ENCODE data around the gene CCSER1.

The CCSER1 gene

DNA sequence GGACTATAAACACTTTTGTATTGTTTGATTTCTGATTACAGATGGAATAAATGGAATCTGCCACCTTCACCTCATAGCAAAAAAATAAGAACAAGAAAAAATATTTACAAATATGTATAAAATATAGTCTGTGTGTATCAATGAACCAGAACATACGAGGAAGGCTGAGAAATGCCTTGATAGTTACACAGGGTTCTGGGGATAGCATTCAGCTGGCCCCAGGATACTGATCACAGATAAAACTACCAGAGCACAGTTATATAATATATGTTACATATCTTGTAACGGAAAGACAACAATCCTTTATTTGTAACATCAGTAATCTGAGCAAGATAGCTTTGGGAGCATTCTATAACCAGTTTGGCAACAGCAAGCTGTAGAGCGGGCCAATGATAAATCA lies 1101.5 kb downstream of the CCSER1 start:
- ChIA-PET CTCF (no interaction called here), POLR2A (no interaction called here)
- TF ChIP-seq, protein P1, sequence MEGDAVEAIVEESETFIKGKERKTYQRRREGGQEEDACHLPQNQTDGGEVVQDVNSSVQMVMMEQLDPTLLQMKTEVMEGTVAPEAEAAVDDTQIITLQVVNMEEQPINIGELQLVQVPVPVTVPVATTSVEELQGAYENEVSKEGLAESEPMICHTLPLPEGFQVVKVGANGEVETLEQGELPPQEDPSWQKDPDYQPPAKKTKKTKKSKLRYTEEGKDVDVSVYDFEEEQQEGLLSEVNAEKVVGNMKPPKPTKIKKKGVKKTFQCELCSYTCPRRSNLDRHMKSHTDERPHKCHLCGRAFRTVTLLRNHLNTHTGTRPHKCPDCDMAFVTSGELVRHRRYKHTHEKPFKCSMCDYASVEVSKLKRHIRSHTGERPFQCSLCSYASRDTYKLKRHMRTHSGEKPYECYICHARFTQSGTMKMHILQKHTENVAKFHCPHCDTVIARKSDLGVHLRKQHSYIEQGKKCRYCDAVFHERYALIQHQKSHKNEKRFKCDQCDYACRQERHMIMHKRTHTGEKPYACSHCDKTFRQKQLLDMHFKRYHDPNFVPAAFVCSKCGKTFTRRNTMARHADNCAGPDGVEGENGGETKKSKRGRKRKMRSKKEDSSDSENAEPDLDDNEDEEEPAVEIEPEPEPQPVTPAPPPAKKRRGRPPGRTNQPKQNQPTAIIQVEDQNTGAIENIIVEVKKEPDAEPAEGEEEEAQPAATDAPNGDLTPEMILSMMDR (IDR thresholded peaks at IDR 0.05; ENCODE audit: control extremely low read depth, extremely low read depth, low read depth, missing control alignments), result no peak
- DNase-seq (ENCODE audit: extremely low spot score), result no peak

DNA sequence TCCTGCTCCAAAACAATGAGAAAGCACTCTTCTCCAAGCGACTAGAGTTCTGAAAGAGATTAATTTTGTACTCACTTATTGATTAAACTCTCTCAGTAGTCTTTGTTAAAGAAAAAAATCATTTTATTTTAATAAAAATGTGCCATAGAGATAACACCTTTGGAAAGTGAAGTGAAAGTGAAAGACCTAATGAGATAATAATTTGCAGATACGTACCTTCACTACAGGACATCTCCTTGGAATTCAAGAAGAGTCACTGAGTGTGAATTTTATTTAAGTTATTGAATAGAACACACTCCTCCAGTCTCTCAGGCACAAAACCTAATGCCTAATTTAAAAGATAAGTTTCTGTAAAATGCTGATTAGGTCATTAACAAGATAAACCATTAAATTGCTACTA lies 1106.0 kb downstream of the CCSER1 start:
- ChIA-PET POLR2A (no interaction called here), CTCF (no interaction called here)
- TF ChIP-seq, protein P1 (IDR thresholded peaks at IDR 0.05; ENCODE audit: control extremely low read depth, extremely low read depth, low read depth, missing control alignments), result no peak
- no peak for DNase-seq (ENCODE audit: extremely low spot score)

DNA sequence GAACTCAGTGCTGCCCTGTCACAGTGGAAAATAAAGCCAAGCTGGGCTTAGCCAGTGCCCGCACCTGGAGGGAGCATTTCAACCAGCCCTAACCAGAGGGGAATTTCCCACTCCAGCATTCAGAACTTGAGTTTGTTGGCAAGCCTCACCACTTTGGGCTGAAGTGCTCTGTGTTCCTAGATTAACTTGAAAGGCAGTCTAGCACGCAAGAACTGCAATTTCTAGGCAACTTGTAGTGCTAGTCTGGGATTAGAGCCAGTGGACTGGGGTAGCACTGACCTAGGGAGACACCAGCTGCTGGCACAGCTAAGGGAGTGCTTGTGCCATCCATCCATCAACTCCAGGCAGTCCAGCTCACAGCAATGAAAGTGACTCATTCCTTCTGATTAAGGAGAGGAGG lies 1115.9 kb downstream of the CCSER1 start:
- no peak for DNase-seq (ENCODE audit: extremely low spot score)
- ChIA-PET CTCF (no interaction called here), POLR2A (no interaction called here)
- TF ChIP-seq, protein P1 (IDR thresholded peaks at IDR 0.05; ENCODE audit: control extremely low read depth, extremely low read depth, low read depth, missing control alignments), result no peak

DNA sequence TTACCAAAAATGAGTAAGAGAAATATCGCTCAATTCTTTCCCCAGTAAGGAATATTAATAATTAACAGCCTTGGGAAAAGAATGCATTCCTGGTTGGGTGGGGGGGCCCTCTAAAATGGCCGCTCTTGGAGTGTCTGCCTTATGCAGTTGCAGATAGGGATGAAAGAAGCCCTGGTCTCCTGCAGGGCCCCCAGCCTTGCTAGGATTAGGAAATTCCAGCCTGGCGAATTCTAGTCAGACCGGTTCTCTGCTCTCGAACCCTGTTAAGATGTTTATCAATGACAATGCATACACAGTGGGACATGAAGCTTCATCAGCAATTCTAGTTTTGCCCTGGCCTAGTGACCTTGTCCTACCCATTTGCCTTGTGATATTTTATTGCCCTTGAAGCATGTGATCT lies 1128.8 kb downstream of the CCSER1 start:
- ChIA-PET CTCF (no interaction called here), POLR2A (no interaction called here)
- DNase-seq (ENCODE audit: extremely low spot score), result no peak
- TF ChIP-seq, protein P1 (IDR thresholded peaks at IDR 0.05; ENCODE audit: control extremely low read depth, extremely low read depth, low read depth, missing control alignments), result no peak

DNA sequence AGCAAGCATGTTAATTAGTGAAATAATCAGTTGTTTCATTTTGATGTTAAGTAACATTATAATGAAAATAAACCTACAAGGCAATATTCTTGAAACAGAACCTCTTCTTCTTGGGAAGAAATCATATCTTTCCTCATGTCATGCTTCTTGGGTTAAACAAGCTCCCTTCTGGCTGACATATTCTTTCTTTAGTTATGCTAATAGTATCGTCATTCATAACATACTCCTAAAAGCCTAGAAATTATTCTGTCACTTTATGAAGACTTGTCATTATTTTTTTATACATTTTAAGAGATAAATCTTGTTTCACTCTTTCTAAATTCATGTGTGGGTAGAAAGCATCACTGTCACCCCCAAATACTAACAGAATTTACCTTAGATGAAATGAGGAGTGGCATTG lies 1129.6 kb downstream of the CCSER1 start:
- ChIA-PET POLR2A (no interaction called here), CTCF (no interaction called here)
- DNase-seq (ENCODE audit: extremely low spot score), result no peak
- TF ChIP-seq, protein P1 (IDR thresholded peaks at IDR 0.05; ENCODE audit: control extremely low read depth, extremely low read depth, low read depth, missing control alignments), result no peak

DNA sequence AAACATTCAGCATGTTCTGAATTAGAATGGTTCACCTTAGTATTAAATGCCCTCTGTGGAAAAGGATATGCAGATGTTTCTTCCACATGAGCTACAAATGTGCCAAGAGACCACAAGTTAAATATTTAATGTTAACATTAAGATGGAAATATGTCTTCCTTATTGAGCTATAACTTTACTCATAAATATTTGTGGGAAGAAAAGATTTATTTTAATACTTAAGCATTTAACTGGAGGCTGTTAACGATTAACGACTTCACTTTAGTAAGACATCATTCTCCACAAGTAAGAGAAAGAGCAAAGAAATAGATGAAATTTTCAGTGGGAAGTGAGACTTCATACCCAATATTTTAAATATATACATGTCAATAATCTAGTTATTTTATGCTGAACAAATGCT lies 1130.5 kb downstream of the CCSER1 start:
- TF ChIP-seq, protein P1 (IDR thresholded peaks at IDR 0.05; ENCODE audit: control extremely low read depth, extremely low read depth, low read depth, missing control alignments), result no peak
- ChIA-PET CTCF (no interaction called here), POLR2A (no interaction called here)
- DNase-seq (ENCODE audit: extremely low spot score), result no peak

DNA sequence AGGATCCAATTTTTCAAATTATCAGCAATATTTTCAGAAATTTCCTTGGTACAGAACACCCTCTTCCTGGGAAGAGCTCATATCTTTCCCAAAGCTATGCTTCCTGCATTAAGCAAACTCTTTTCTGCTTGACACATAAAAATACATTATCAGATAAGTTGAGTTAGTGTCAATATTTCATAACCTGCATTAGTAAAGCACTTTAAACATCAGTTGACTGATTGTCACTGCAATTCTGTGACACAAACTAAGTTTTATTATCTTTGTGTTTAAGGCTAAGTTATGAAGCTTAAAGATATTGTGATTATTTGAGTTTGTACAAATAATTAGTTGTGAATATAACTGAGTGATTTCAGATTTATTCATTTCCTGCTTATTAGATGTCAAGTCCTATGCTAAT lies 1131.1 kb downstream of the CCSER1 start:
- POLR2A ChIA-PET, result no interaction called here
- DNase-seq (ENCODE audit: extremely low spot score), result no peak
- CTCF ChIA-PET, result no interaction called here
- TF ChIP-seq, protein P1 (IDR thresholded peaks at IDR 0.05; ENCODE audit: control extremely low read depth, extremely low read depth, low read depth, missing control alignments), result no peak
